CD14-positive monocyte (primary cell): ENCODE data around the gene ABCB10. TPM values are rescaled to one million over a fixed set of nuclear protein-coding genes. Genes with fewer than 3 reads are reported as not detected.

ENCODE experiments used
- DNase-seq, 3 donors: peaks; one replicate each; pipeline ENCODE4 v3.0.0-alpha.2; 2011 to 2022
- H2AFZ ChIP-seq: 2 replicates; pipeline ENCODE4 v1.6.0; 2012; ENCODE audit warnings: mild to moderate bottlenecking, low read depth, low read length, inconsistent platforms; ENCODE audit not compliant: insufficient read depth, poor library complexity, severe bottlenecking
- H3K27ac ChIP-seq, 2 donors: 1 replicate in 1 of 2; 2 replicates in 1 of 2; pipeline ENCODE4 v1.5.1; 2012 to 2013; ENCODE audit warnings: low read length in 2 of 2, control low read depth in 1 of 2, inconsistent platforms in 1 of 2, low read depth in 1 of 2, mild to moderate bottlenecking in 1 of 2
- H3K27me3 ChIP-seq, 2 donors: one replicate each; pipeline versions ENCODE4 v1.6.0 to v1.6.1; 2011 to 2013; ENCODE audit warnings: low read length in 2 of 2; ENCODE audit not compliant: control insufficient read depth in 2 of 2, insufficient read depth in 2 of 2
- H3K36me3 ChIP-seq, 2 donors: replicated peaks in 1 of 2; 1 replicate in 1 of 2; 2 replicates in 1 of 2; pipeline versions ENCODE4 v1.5.1 to v1.6.1; 2012 to 2013; ENCODE audit warnings: low read length in 2 of 2, control low read depth in 1 of 2, inconsistent platforms in 1 of 2, mild to moderate bottlenecking in 1 of 2; ENCODE audit not compliant: insufficient read depth in 2 of 2, control insufficient read depth in 1 of 2
- H3K4me1 ChIP-seq, 2 donors: 1 replicate in 1 of 2; 2 replicates in 1 of 2; pipeline versions ENCODE4 v1.5.1 to v1.6.1; 2012 to 2013; ENCODE audit warnings: low read length in 2 of 2, control low read depth in 1 of 2, inconsistent platforms in 1 of 2, mild to moderate bottlenecking in 1 of 2, moderate library complexity in 1 of 2; ENCODE audit not compliant: insufficient read depth in 2 of 2, control insufficient read depth in 1 of 2
- H3K4me2 ChIP-seq: replicated peaks from 2 replicates; pipeline ENCODE3; 2012; ENCODE audit warnings: low read length, moderate library complexity, mild to moderate bottlenecking; ENCODE audit not compliant: poor library complexity, severe bottlenecking; ENCODE audit errors: extremely low read depth
- H3K4me3 ChIP-seq, 3 experiments: fragments of 200-600 bp in 1 of 3; sonication (generic) in 1 of 3; replicated peaks in 1 of 3; 1 replicate in 2 of 3; 2 replicates in 1 of 3; pipeline ENCODE4 v1.5.1; 2011 to 2013; ENCODE audit warnings: low read length in 3 of 3, mild to moderate bottlenecking in 3 of 3, control low read depth in 2 of 3, low read depth in 2 of 3, inconsistent platforms in 1 of 3, moderate library complexity in 1 of 3
- H3K79me2 ChIP-seq: 2 replicates; pipeline ENCODE4 v1.6.0; 2012; ENCODE audit warnings: mild to moderate bottlenecking, control low read depth, inconsistent platforms, low read length, moderate library complexity; ENCODE audit not compliant: insufficient read depth
- H3K9ac ChIP-seq: 2 replicates; pipeline ENCODE4 v1.6.0; 2017; ENCODE audit warnings: low read length, mild to moderate bottlenecking; ENCODE audit not compliant: insufficient read depth, poor library complexity, severe bottlenecking
- H3K9me3 ChIP-seq, 2 donors: replicated peaks in 1 of 2; 1 replicate in 1 of 2; 2 replicates in 1 of 2; pipeline versions ENCODE4 v1.5.1 to v1.6.1; 2012 to 2013; ENCODE audit warnings: low read length in 2 of 2, control low read depth in 1 of 2; ENCODE audit not compliant: control insufficient read depth in 1 of 2, insufficient read depth in 1 of 2
- H4K20me1 ChIP-seq: 2 replicates; pipeline ENCODE4 v1.6.0; 2012; ENCODE audit warnings: mild to moderate bottlenecking, low read length, control low read depth, moderate library complexity; ENCODE audit not compliant: insufficient read depth
- H3K27ac Mint-ChIP-seq, 7 donors: one replicate each; pipeline ENCODE4 v1.8.0; 2020; ENCODE audit warnings: mild to moderate bottlenecking in 7 of 7, mixed read lengths in 7 of 7, moderate library complexity in 6 of 7, inconsistent platforms in 2 of 7
- H3K27me3 Mint-ChIP-seq, 3 donors: one replicate each; pipeline ENCODE4 v1.8.0; 2021 to 2022; ENCODE audit warnings: low read depth in 3 of 3, mild to moderate bottlenecking in 3 of 3, mixed read lengths in 3 of 3, moderate library complexity in 3 of 3, inconsistent platforms in 1 of 3
- H3K36me3 Mint-ChIP-seq, 2 donors: one replicate each; pipeline ENCODE4 v1.8.0; 2020; ENCODE audit warnings: mixed read lengths in 2 of 2, inconsistent platforms in 1 of 2, mild to moderate bottlenecking in 1 of 2
- H3K4me1 Mint-ChIP-seq: one replicate; pipeline ENCODE4 v1.8.0; 2020; ENCODE audit warnings: mild to moderate bottlenecking, mixed read lengths
- H3K4me3 Mint-ChIP-seq, 2 donors: one replicate each; pipeline ENCODE4 v1.8.0; 2020; ENCODE audit warnings: mild to moderate bottlenecking in 2 of 2, mixed read lengths in 2 of 2, moderate library complexity in 1 of 2
- H3K9me3 Mint-ChIP-seq, 7 donors: one replicate each; pipeline ENCODE4 v1.8.0; 2020 to 2022; ENCODE audit warnings: mixed read lengths in 7 of 7, mild to moderate bottlenecking in 6 of 7, moderate library complexity in 6 of 7, inconsistent platforms in 2 of 7
- CTCF ChIP-seq: fragments of 200-600 bp; IDR thresholded peaks from one replicate; pipeline ENCODE4 v1.8.0; 2022; ENCODE audit warnings: antibody characterized with exemption, mild to moderate bottlenecking
- WGBS: methylation state at CpG from one replicate; pipeline ENCODE4 v1.1.5; 2013; ENCODE audit warnings: missing lambda C conversion rate; ENCODE audit not compliant: insufficient coverage; 5-methylcytosine and 5-hydroxymethylcytosine counted together
- intact Hi-C, 2 donors: fragments of 100-400 bp; cut with micrococcal nuclease; formaldehyde crosslinking; loops; one replicate each; pipeline versions ENCODE4 v1.15.0 to v1.15.1; 2023
- polyA plus RNA-seq, 3 donors: library from polyadenylated mRNA; depleted of rRNA in 1 of 3; unstranded in 2 of 3; stranded (reverse) in 1 of 3; fragments of 300-500 nt in 2 of 3; fragments of >200 nt in 1 of 3; fragmentation: Illumina TruSeq in 2 of 3; gene quantifications; 1 replicate in 2 of 3; 2 replicates in 1 of 3; pipeline ENCODE4 v1.2.3, GENCODE V29; 2012 to 2021

Gene ABCB10
- polyA plus RNA-seq, 3 donors, result 5.4 to 12.9 (median 11.4) TPM

- peaks cover 46 to 80% of the 10 kb centered on the region in 2 donors for H3K36me3 ChIP-seq
Observed at GRCh38 chr1:229599218-229599954, 40.9 kb upstream of the ABCB10 start.

GRCh38 chr1:229597877-229598276 lies 39.4 kb upstream of the ABCB10 start:
- no peaks in the 10 kb centered on the region for H3K27me3 ChIP-seq
- H3K9me3 ChIP-seq, result no peaks in the 10 kb centered on the region
- H2AFZ ChIP-seq, result no peak overlapping the region
- no peaks in the 10 kb centered on the region for H3K4me1 ChIP-seq
- no peak overlapping the region for H3K27ac ChIP-seq
- H3K79me2 ChIP-seq, result peaks cover 42% of the 10 kb centered on the region
- Mint-ChIP-seq H3K27ac (peak overlapping the region in 3 of 7 donors; percentile 16 to 68 (median 32)), H3K4me1 (peaks cover 21% of the 10 kb centered on the region), H3K36me3 (peaks cover 59 to 76% of the 10 kb centered on the region in 2 donors), H3K4me3 (no peak overlapping the region), H3K27me3 (no peaks in the 10 kb centered on the region), H3K9me3 (no peaks in the 10 kb centered on the region)
- no peak overlapping the region for H3K4me3 ChIP-seq
- DNase-seq, result no peak
- no CpG with 5 or more reads among the region's 3 CpGs for WGBS
- intact Hi-C loops, result no loop called here
- peaks cover 33% of the 10 kb centered on the region for H4K20me1 ChIP-seq
- H3K9ac ChIP-seq, result no peak overlapping the region
- peaks cover 46 to 81% of the 10 kb centered on the region in 2 donors for H3K36me3 ChIP-seq
- no peak overlapping the region for H3K4me2 ChIP-seq
- no peak for TF ChIP-seq CTCF

More at GRCh38 chr1:229599218-229599954, 40.9 kb upstream of the ABCB10 start:
- intact Hi-C loops, result no loop called here
- H3K27me3 ChIP-seq, result no peaks in the 10 kb centered on the region
- Mint-ChIP-seq H3K9me3 (no peaks in the 10 kb centered on the region), H3K4me3 (no peak overlapping the region), H3K36me3 (peaks cover 52 to 68% of the 10 kb centered on the region in 2 donors), H3K27me3 (no peaks in the 10 kb centered on the region), H3K4me1 (peaks cover 21% of the 10 kb centered on the region), H3K27ac (peak overlapping the region in 1 of 7 donors; percentile 74)
- H3K4me3 ChIP-seq, result no peak overlapping the region
- WGBS, result 83% methylated on average over 1 of the region's 3 CpGs
- H3K4me2 ChIP-seq, result no peak overlapping the region
- peak overlapping the region in 1 of 2 donors; percentile 12 for H3K27ac ChIP-seq
- H2AFZ ChIP-seq, result no peak overlapping the region
- H3K79me2 ChIP-seq, result peaks cover 42% of the 10 kb centered on the region
- TF ChIP-seq CTCF, result no peak
- no peaks in the 10 kb centered on the region for H3K9me3 ChIP-seq
- peaks cover 33% of the 10 kb centered on the region for H4K20me1 ChIP-seq
- H3K9ac ChIP-seq, result no peak overlapping the region
- H3K4me1 ChIP-seq, result no peaks in the 10 kb centered on the region
- DNase-seq, result no peak
